NCI-H1694 treated with DMSO at 0.1 percent for 48 hours (cell line): Measurements from ENCODE around the gene AFAP1.

Experiments
- DNase-seq: peaks from one replicate; lab custom pipeline; 2025; lab: John Stamatoyannopoulos, UW

Gene AFAP1

GRCh38 chr4:7893539-7893938, 46.1 kb downstream of the AFAP1 start:
- no peak for DNase-seq

- peak; percentile 28 for DNase-seq
These were observed 47.2 kb downstream of the AFAP1 start for GRCh38 chr4:7892212-7893019.

- peak; percentile 72 for DNase-seq
These were observed 48.8 kb downstream of the AFAP1 start for GRCh38 chr4:7890635-7891393.

GRCh38 chr4:7887436-7887835, 52.2 kb downstream of the AFAP1 start:
- no peak for DNase-seq

- DNase-seq, result no peak
These were observed 53.4 kb downstream of the AFAP1 start for GRCh38 chr4:7886007-7886973.

GRCh38 chr4:7885216-7886006, 54.2 kb downstream of the AFAP1 start:
- DNase-seq, result no peak

- no peak for DNase-seq
These were observed 59.0 kb downstream of the AFAP1 start for GRCh38 chr4:7880683-7881082.

- no peak for DNase-seq
These were observed 60.5 kb downstream of the AFAP1 start for GRCh38 chr4:7879127-7879526.

GRCh38 chr4:7878323-7878722, 61.3 kb downstream of the AFAP1 start:
- DNase-seq, result no peak

- no peak for DNase-seq
These were observed 62.5 kb downstream of the AFAP1 start for GRCh38 chr4:7877176-7877575.

GRCh38 chr4:7876201-7876875, 63.3 kb downstream of the AFAP1 start:
- DNase-seq, result peak; percentile 31

GRCh38 chr4:7874838-7875237, 64.8 kb downstream of the AFAP1 start:
- no peak for DNase-seq

- DNase-seq, result no peak
These were observed 65.8 kb downstream of the AFAP1 start for GRCh38 chr4:7873881-7874280.

GRCh38 chr4:7872264-7872771, 67.3 kb downstream of the AFAP1 start:
- peak; percentile 97 for DNase-seq

GRCh38 chr4:7871356-7871755, 68.3 kb downstream of the AFAP1 start:
- no peak for DNase-seq

GRCh38 chr4:7868892-7869471, 70.7 kb downstream of the AFAP1 start:
- no peak for DNase-seq

GRCh38 chr4:7868436-7868775, 71.3 kb downstream of the AFAP1 start:
- DNase-seq, result no peak

GRCh38 chr4:7867701-7868435, 71.8 kb downstream of the AFAP1 start:
- DNase-seq, result no peak

- no peak for DNase-seq
These were observed 72.5 kb downstream of the AFAP1 start for GRCh38 chr4:7867191-7867590.

GRCh38 chr4:7865533-7865932, 74.1 kb downstream of the AFAP1 start:
- DNase-seq, result no peak
